K562 (cell line): ENCODE results near the gene DNAJB1. TPM values are rescaled to one million over a fixed set of nuclear protein-coding genes. Genes with fewer than 3 reads are reported as not detected.

ENCODE experiments used
- ATAC-seq: fragments of 200-7000 bp; cut with Tn5 transposase; 3 replicates; pipeline ENCODE4 v1.9.1; 2020; ENCODE audit warnings: moderate library complexity
- BruUV-seq: library from RNA; stranded (reverse); fragments of 400-500 nt; replicated peaks from 2 replicates; lab custom pipeline; 2021; lab: Mats Ljungman, UMichigan
- CTCF ChIA-PET: fragments of 300-600 bp; formaldehyde crosslinking; extraction: SDS; loops from one replicate; lab custom pipeline; 2021; ENCODE audit warnings: low intra/inter-chr PET ratio; lab: Yijun Ruan, JAX
- POLR2A ChIA-PET: fragments of 300-600, 350-650 bp; sonication (Branson Sonifier 250); formaldehyde crosslinking; extraction: SDS; loops from one replicate; lab custom pipeline; 2021; ENCODE audit warnings: antibody characterized with exemption, inconsistent platforms; lab: Yijun Ruan, JAX
- DNase-seq, 4 experiments: peaks; one replicate each; pipeline versions ENCODE4 v3.0.0 to v3.0.0-alpha.2; 2011 to 2018; ENCODE audit warnings: low spot score in 3 of 4, mixed read lengths in 3 of 4; ENCODE audit errors: extremely low read depth in 1 of 4
- FAIRE-seq: peaks from 2 replicates; lab custom pipeline; 2011; peaks lifted over from hg19 to GRCh38; lab: Jason Lieb, UNC
- H2AFZ ChIP-seq: 2 replicates; pipeline ENCODE4 v1.6.0; 2011; ENCODE audit warnings: low read depth, low read length, control low read depth, inconsistent platforms
- H3K27ac ChIP-seq: fragments of 200-600 bp; 3 replicates; pipeline ENCODE4 v1.8.0; 2011; ENCODE audit warnings: low read depth, mild to moderate bottlenecking, control low read depth, inconsistent platforms, low read length, moderate library complexity, mixed read lengths; ENCODE audit errors: extremely low read depth
- H3K27me3 ChIP-seq, 2 experiments: fragments of 300-600 bp in 1 of 2; 2 replicates in 1 of 2; 3 replicates in 1 of 2; pipeline versions ENCODE4 v1.6.0 to v1.8.0; 2011; ENCODE audit warnings: inconsistent platforms in 2 of 2, low read length in 2 of 2, mild to moderate bottlenecking in 1 of 2, mixed read lengths in 1 of 2, moderate library complexity in 1 of 2; ENCODE audit not compliant: control insufficient read depth in 2 of 2, insufficient read depth in 2 of 2
- H3K36me3 ChIP-seq: fragments of 300-600 bp; 3 replicates; pipeline ENCODE4 v1.8.0; 2011; ENCODE audit warnings: mild to moderate bottlenecking, low read length, inconsistent platforms; ENCODE audit not compliant: control insufficient read depth, insufficient read depth
- H3K4me1 ChIP-seq, 2 experiments: fragments of 200-600 bp in 1 of 2; replicated peaks in 1 of 2; 2 replicates in 1 of 2; 3 replicates in 1 of 2; pipeline versions ENCODE4 v1.5.1 to v1.8.0; 2011; ENCODE audit warnings: inconsistent platforms in 2 of 2, low read length in 2 of 2, mild to moderate bottlenecking in 1 of 2, mixed read lengths in 1 of 2, moderate library complexity in 1 of 2; ENCODE audit not compliant: control insufficient read depth in 2 of 2, insufficient read depth in 2 of 2
- H3K4me2 ChIP-seq: 2 replicates; pipeline ENCODE4 v1.6.1; 2011; ENCODE audit warnings: low read length, control low read depth, inconsistent platforms, mixed read lengths; ENCODE audit not compliant: insufficient read depth
- H3K4me3 ChIP-seq: fragments of 200-600 bp; sonication (generic), shearing (Covaris generic); 2 replicates; pipeline ENCODE4 v1.5.1; 2016; ENCODE audit warnings: control low read depth, inconsistent platforms
- H3K79me2 ChIP-seq: fragments of 200-600 bp; 3 replicates; pipeline ENCODE4 v1.8.0; 2011; ENCODE audit warnings: low read length, inconsistent platforms; ENCODE audit not compliant: control insufficient read depth, insufficient read depth
- H3K9ac ChIP-seq, 2 experiments: 2 replicates each; pipeline versions ENCODE4 v1.6.0 to v1.6.1; 2011; ENCODE audit warnings: low read depth in 2 of 2, low read length in 2 of 2, control low read depth in 1 of 2, inconsistent platforms in 1 of 2, mild to moderate bottlenecking in 1 of 2, mixed read lengths in 1 of 2; ENCODE audit not compliant: insufficient read depth in 1 of 2
- H3K9me1 ChIP-seq: one replicate; pipeline ENCODE4 v1.6.0; 2011; ENCODE audit warnings: inconsistent platforms, mild to moderate bottlenecking, low read length, moderate library complexity; ENCODE audit not compliant: control insufficient read depth, insufficient read depth
- H3K9me3 ChIP-seq: replicated peaks from 2 replicates; pipeline ENCODE4 v1.5.1; 2011; ENCODE audit warnings: low read depth, low read length, inconsistent platforms; ENCODE audit not compliant: control insufficient read depth, insufficient read depth
- H4K20me1 ChIP-seq: replicated peaks from 2 replicates; pipeline ENCODE4 v1.6.1; 2011; ENCODE audit warnings: low read length, inconsistent platforms, mixed read lengths; ENCODE audit not compliant: control insufficient read depth, insufficient read depth
- BCOR ChIP-seq: fragments of 450-650 bp; IDR thresholded peaks from 2 replicates; pipeline ENCODE4 v1.6.1; 2016
- CBX1 ChIP-seq: sonication (generic); IDR thresholded peaks from 2 replicates; pipeline ENCODE4 v1.6.1; 2016; ENCODE audit warnings: antibody characterized with exemption, low read depth, mild to moderate bottlenecking
- CCAR2 ChIP-seq: fragments of 200-400 bp; formaldehyde crosslinking; IDR thresholded peaks from 2 replicates; pipeline ENCODE4 v1.6.1; 2017; ENCODE audit warnings: mild to moderate bottlenecking, low read depth, low read length
- EGR1 ChIP-seq: fragments of 450-650 bp; conservative IDR thresholded peaks from 2 replicates; pipeline ENCODE4 v1.6.1; 2017; ENCODE audit warnings: mild to moderate bottlenecking
- FOXP1 ChIP-seq: sonication (generic); formaldehyde crosslinking; IDR thresholded peaks from 2 replicates; pipeline ENCODE4 v1.8.0; 2022; ENCODE audit warnings: mild to moderate bottlenecking, missing genetic modification reagents
- KDM1A ChIP-seq, 2 experiments: fragments of 450-650 bp; IDR thresholded peaks; 2 replicates each; pipeline ENCODE4 v1.6.1; 2016; ENCODE audit warnings: mild to moderate bottlenecking in 2 of 2
- KDM2B ChIP-seq: fragments of 250-450 bp; sonication (Bioruptor Pico); IDR thresholded peaks from 2 replicates; pipeline ENCODE4 v1.8.0; 2021; ENCODE audit warnings: mild to moderate bottlenecking, moderate library complexity
- KDM5B ChIP-seq: fragments of 200-600 bp; sonication (generic); IDR thresholded peaks from 2 replicates; pipeline ENCODE4 v1.6.1; 2012; ENCODE audit warnings: low read depth, mild to moderate bottlenecking, moderate library complexity, low read length, control low read depth, inconsistent platforms; ENCODE audit not compliant: insufficient replicate concordance
- NFIC ChIP-seq: fragments of 450-650 bp; IDR thresholded peaks from 2 replicates; pipeline ENCODE4 v1.6.1; 2017; ENCODE audit warnings: mild to moderate bottlenecking, inconsistent platforms
- RFX7 ChIP-seq: fragments of 250-450 bp; sonication (Bioruptor Pico); IDR thresholded peaks from 2 replicates; pipeline ENCODE4 v1.5.1; 2021; ENCODE audit warnings: mild to moderate bottlenecking
- SMARCA5 ChIP-seq: fragments of 450-650 bp; IDR thresholded peaks from 2 replicates; pipeline ENCODE4 v1.6.1; 2016
- SRSF3 ChIP-seq: fragments of 200-400 bp; formaldehyde crosslinking; IDR thresholded peaks from 2 replicates; pipeline ENCODE4 v1.6.1; 2016; ENCODE audit warnings: mild to moderate bottlenecking, low read length, moderate library complexity; ENCODE audit not compliant: insufficient read depth
- TEAD1 ChIP-seq, 2 experiments: fragments of 450-650 bp in 1 of 2; sonication (generic) in 1 of 2; formaldehyde crosslinking; IDR thresholded peaks; 2 replicates each; pipeline versions ENCODE4 v1.4.0 to v1.8.0; 2020 to 2022; ENCODE audit warnings: mild to moderate bottlenecking in 2 of 2, missing genetic modification reagents in 1 of 2
- ZFP36 ChIP-seq: fragments of 150-350 bp; IDR thresholded peaks from 2 replicates; pipeline ENCODE4 v1.6.1; 2018; ENCODE audit warnings: low read length, low read depth; ENCODE audit not compliant: partially characterized antibody
- ZNF263 ChIP-seq: sonication (generic); formaldehyde crosslinking; IDR thresholded peaks from 2 replicates; pipeline ENCODE4 v1.8.0; 2022; ENCODE audit warnings: mild to moderate bottlenecking, missing genetic modification reagents, borderline replicate concordance
- ZNF316 ChIP-seq: fragments of 450-650 bp; IDR thresholded peaks from 2 replicates; pipeline ENCODE4 v1.6.1; 2016
- WGBS: fragments of 100-300 bp; shearing (Covaris generic); methylation state at CpG from one replicate; pipeline ENCODE4 v1.1.6; 2016; ENCODE audit warnings: low coverage, mixed read lengths; ENCODE audit not compliant: insufficient coverage; ENCODE audit errors: missing lambda C conversion rate; 5-methylcytosine and 5-hydroxymethylcytosine counted together
- in situ Hi-C: fragments of 300-500 bp; cut with MboI; formaldehyde crosslinking; loops from 4 replicates; pipeline ENCODE4 v1.15.0; 2018; ENCODE audit warnings: inconsistent platforms, mixed read lengths
- intact Hi-C: fragments of 100-400 bp; cut with micrococcal nuclease; formaldehyde crosslinking; loops from 2 replicates; pipeline ENCODE4 v1.14.2; 2022
- polyA plus RNA-seq, 8 experiments: library from polyadenylated mRNA; depleted of rRNA in 4 of 8; stranded (reverse) in 5 of 8; unstranded in 3 of 8; fragments of >200 nt; fragmentation: Nextera tagmentation in 2 of 8; fragmentation: Illumina TruSeq in 1 of 8; extraction: Ambion mirVana in 2 of 8; extraction: Trizol in 1 of 8; gene quantifications; 2 replicates each; pipeline versions ENCODE4 v1.2.1 to v1.2.3, GENCODE V29; 2011 to 2014; ENCODE audit warnings: inconsistent platforms in 1 of 8, missing spikeins in 1 of 8
- total RNA-seq, 7 experiments: library from RNA; depleted of rRNA in 6 of 7; stranded (reverse); fragments of >200 nt in 6 of 7; fragmentation: Illumina TruSeq in 2 of 7; extraction: Trizol in 2 of 7; gene quantifications; 2 replicates each; pipeline versions ENCODE4 v1.2.1 to v1.2.3, GENCODE V29; 2011 to 2021; ENCODE audit warnings: low replicate concordance in 1 of 7
- TF ChIP-seq, protein P1 (sequence below), 2 experiments: IDR thresholded peaks in 1 of 2; conservative IDR thresholded peaks in 1 of 2; 2 replicates each; pipeline ENCODE4 v1.6.1; 2016; ENCODE audit warnings: low read depth in 2 of 2, mild to moderate bottlenecking in 1 of 2, missing compliant biosample characterization in 1 of 2, missing genetic modification characterization in 1 of 2, moderate library complexity in 1 of 2
- TF ChIP-seq, protein P2 (sequence below): sonication (generic); formaldehyde crosslinking; IDR thresholded peaks from 2 replicates; pipeline ENCODE4 v1.9.0; 2022; ENCODE audit warnings: mild to moderate bottlenecking, missing genetic modification reagents

The DNAJB1 gene
- total and polyA plus RNA-seq, 9 of the 15 experiments (the other 6 are each of a cell fraction or from before 2014, with no cell fraction given), result 13.2 to 113 (median 62.1) TPM

- Histone ChIP-seq H3K27ac (peak overlapping the region; percentile 44; the same call in 2 of the 3 replicates), H3K9ac (peak overlapping the region in 1 of 2 experiments; percentile 77; a peak in 2 of 4 replicates), H3K4me2 (peak overlapping the region; percentile 80; the same call in 1 of the 2 replicates)
- peak; percentile 69; the same call in 1 of the 2 replicates for TF ChIP-seq FOXP1 (CRISPR knock-in tag)
- TF ChIP-seq ZNF316, result no peak
- TF ChIP-seq ZFP36, result peak; percentile 72
- TF ChIP-seq EGR1, result peak; percentile 37; the same call in 1 of the 2 replicates
- TF ChIP-seq BCOR, result peak; percentile 78
- TF ChIP-seq, protein P1, sequence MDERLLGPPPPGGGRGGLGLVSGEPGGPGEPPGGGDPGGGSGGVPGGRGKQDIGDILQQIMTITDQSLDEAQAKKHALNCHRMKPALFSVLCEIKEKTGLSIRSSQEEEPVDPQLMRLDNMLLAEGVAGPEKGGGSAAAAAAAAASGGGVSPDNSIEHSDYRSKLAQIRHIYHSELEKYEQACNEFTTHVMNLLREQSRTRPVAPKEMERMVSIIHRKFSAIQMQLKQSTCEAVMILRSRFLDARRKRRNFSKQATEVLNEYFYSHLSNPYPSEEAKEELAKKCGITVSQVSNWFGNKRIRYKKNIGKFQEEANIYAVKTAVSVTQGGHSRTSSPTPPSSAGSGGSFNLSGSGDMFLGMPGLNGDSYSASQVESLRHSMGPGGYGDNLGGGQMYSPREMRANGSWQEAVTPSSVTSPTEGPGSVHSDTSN (CRISPR knock-in tag; IDR thresholded peaks at IDR 0.05; ENCODE audit: low read depth), result no peak
- TF ChIP-seq, protein P1 (tag; conservative IDR thresholded peaks at IDR 0.05; ENCODE audit: low read depth), result no peak
- TF ChIP-seq, protein P2, sequence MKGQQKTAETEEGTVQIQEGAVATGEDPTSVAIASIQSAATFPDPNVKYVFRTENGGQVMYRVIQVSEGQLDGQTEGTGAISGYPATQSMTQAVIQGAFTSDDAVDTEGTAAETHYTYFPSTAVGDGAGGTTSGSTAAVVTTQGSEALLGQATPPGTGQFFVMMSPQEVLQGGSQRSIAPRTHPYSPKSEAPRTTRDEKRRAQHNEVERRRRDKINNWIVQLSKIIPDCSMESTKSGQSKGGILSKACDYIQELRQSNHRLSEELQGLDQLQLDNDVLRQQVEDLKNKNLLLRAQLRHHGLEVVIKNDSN (CRISPR knock-in tag), result peak; percentile 29; the same call in 1 of the 2 replicates
- TF ChIP-seq KDM5B, result no peak
- 0 out of 2 replicates have a peak, but pooled peaks have one; percentile 35 for TF ChIP-seq ZNF263 (CRISPR knock-in tag)
- no peak for TF ChIP-seq KDM2B (CRISPR knock-in tag)
- TF ChIP-seq RFX7 (CRISPR knock-in tag), result no peak
- peak; percentile 32 to 78; a peak in 3 of 4 replicates for TF ChIP-seq KDM1A (IDR thresholded peaks at IDR 0.05)
- TF ChIP-seq SRSF3, result no peak
- TF ChIP-seq CCAR2, result no peak
- TF ChIP-seq TEAD1 (CRISPR knock-in tag; IDR thresholded peaks at IDR 0.05), result 0 out of 4 replicates have a peak, but pooled peaks of 1 of the 2 experiments have one; percentile 17
- TF ChIP-seq SMARCA5, result peak; percentile 79
- TF ChIP-seq CBX1, result 0 out of 2 replicates have a peak, but pooled peaks have one; percentile 43
- peak; percentile 80 for TF ChIP-seq NFIC
These were observed 37.9 kb upstream of the DNAJB1 start for GRCh38 chr19:14555918-14556661.

More at GRCh38 chr19:14555918-14556661, 37.9 kb upstream of the DNAJB1 start:
- intact Hi-C loops, result loop anchor here (10.0 kb wide), 1 partner anchor 121 kb away; the partner anchor contains the start of gene PKN1
- in situ Hi-C loops, result no loop called here
- BruUV-seq, result no TSS peak
- Histone ChIP-seq H3K9me3 (no peaks in the 10 kb centered on the region), H3K9me1 (peaks cover 2% of the 10 kb centered on the region), H3K4me3 (no peak overlapping the region), H3K4me1 (peaks cover 18 to 74% of the 10 kb centered on the region in 2 experiments; a peak in 4 of 5 replicates), H3K27me3 (no peaks in the 10 kb centered on the region), H4K20me1 (peaks cover 18% of the 10 kb centered on the region), H3K36me3 (peaks cover 9% of the 10 kb centered on the region; the same call in 1 of the 3 replicates), H3K79me2 (peaks cover 81% of the 10 kb centered on the region), H2AFZ (no peak overlapping the region)
- peak; percentile 43 for ATAC-seq
- 71% methylated on average over 11 of the region's 12 CpGs for WGBS
- POLR2A ChIA-PET, result interaction anchor here (0.6 to 1.9 kb wide), 4 partner anchors 9 to 46 kb away, joined by 3 to 6 read pairs (median 5); partner anchors contain the start of gene DNAJB1
- DNase-seq, result no peak
- CTCF ChIA-PET, result no interaction called here
- FAIRE-seq, result no peak
